OCI-LY1 (cell line): ENCODE data around the gene TTC38.

Experiments used
- CTCF ChIP-seq: fragments of 200-600 bp; sonication (generic), shearing (Covaris generic); IDR thresholded peaks from 2 replicates; pipeline ENCODE4 v1.5.1; 2017; ENCODE audit warnings: mild to moderate bottlenecking, antibody characterized with exemption, low read length, moderate library complexity, mixed read lengths
- EZH2 ChIP-seq: fragments of 200-600 bp; sonication (generic), shearing (Covaris generic); IDR thresholded peaks from 2 replicates; pipeline ENCODE4 v1.8.0; 2017; ENCODE audit warnings: borderline replicate concordance, mixed run types, mild to moderate bottlenecking, antibody characterized with exemption, low read length, moderate library complexity, mixed read lengths

GRCh38 chr22:46292732-46293131, 24.9 kb downstream of the TTC38 start:
- no peak for TF ChIP-seq CTCF
- no peak for TF ChIP-seq EZH2
